Activated CD4-positive, alpha-beta T cell treated with anti-CD3 and anti-CD28 coated beads for 36 hours (primary cell): ENCODE measurements around the gene BHLHE23. TPM values are rescaled to one million over a fixed set of nuclear protein-coding genes. Genes with fewer than 3 reads are reported as not detected.

Source experiments
- ATAC-seq: fragments of 200-7000 bp; cut with Tn5 transposase; one replicate; pipeline ENCODE4 v1.10.0; 2021; ENCODE audit warnings: mild to moderate bottlenecking, moderate library complexity
- CTCF ChIA-PET: fragments of 350-600 bp; sonication (Branson Sonifier 250); formaldehyde crosslinking; loops from one replicate; lab custom pipeline; 2021; ENCODE audit warnings: antibody characterized with exemption; lab: Charles Lee
- POLR2A ChIA-PET: fragments of 350-600 bp; sonication (Branson Sonifier 250); formaldehyde crosslinking; loops from one replicate; lab custom pipeline; 2021; ENCODE audit warnings: antibody characterized with exemption, inconsistent platforms; lab: Charles Lee
- DNase-seq: peaks from one replicate; pipeline ENCODE4 v3.0.0-alpha.2; 2020
- H3K27ac Mint-ChIP-seq: one replicate; pipeline ENCODE4 v1.8.0; 2021; ENCODE audit warnings: mixed read lengths
- H3K27me3 Mint-ChIP-seq: one replicate; pipeline ENCODE4 v1.8.0; 2021; ENCODE audit warnings: mixed read lengths
- H3K36me3 Mint-ChIP-seq: one replicate; pipeline ENCODE4 v1.8.0; 2021; ENCODE audit warnings: low read depth, mixed read lengths
- H3K4me1 Mint-ChIP-seq: one replicate; pipeline ENCODE4 v1.8.0; 2021; ENCODE audit warnings: mixed read lengths
- H3K4me3 Mint-ChIP-seq: one replicate; pipeline ENCODE4 v1.8.0; 2021; ENCODE audit warnings: mild to moderate bottlenecking, moderate library complexity, mixed read lengths
- H3K9me3 Mint-ChIP-seq: one replicate; pipeline ENCODE4 v1.8.0; 2021; ENCODE audit warnings: low read depth, mixed read lengths
- intact Hi-C, 2 experiments: fragments of 100-400 bp; cut with DNase I in 1 of 2; cut with micrococcal nuclease in 1 of 2; formaldehyde crosslinking; loops; one replicate each; pipeline versions ENCODE4 v1.14.2 to v1.15.1; 2022 to 2024; cut with DNase I, micrococcal nuclease
- total RNA-seq, 2 experiments: library from RNA; stranded (reverse); gene quantifications; one replicate each; pipeline ENCODE4 v1.2.3, GENCODE V29; 2021

BHLHE23 gene
- total RNA-seq, 2 experiments from 2014 or later: not detected

DNA sequence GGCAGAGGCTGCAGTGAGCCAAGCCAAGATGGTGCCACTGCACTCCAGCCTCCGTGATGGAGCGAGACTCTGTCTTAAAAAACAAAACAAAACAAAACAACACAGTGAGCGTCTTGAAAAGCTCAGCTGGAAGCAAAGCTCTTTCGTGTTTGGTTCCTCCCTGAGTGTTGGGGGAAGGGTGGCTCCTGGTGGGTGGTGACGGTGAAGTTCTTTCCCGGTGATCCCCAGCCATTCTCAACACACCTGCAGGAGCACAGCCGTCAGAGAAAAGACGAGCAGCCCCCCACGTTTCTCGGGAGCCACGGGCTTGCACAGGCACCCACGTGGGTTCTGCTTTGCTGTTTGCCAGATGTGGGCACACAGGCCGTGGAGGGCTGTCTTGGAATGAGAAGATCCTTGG lies 3.2 kb downstream of the BHLHE23 start:
- POLR2A ChIA-PET: no interaction called here
- Mint-ChIP-seq H3K9me3 (no peaks in the 10 kb centered on the region), H3K27ac (no peak overlapping the region), H3K36me3 (no peaks in the 10 kb centered on the region), H3K4me3 (no peak overlapping the region), H3K4me1 (peaks cover 6% of the 10 kb centered on the region), H3K27me3 (peaks cover 45% of the 10 kb centered on the region)
- intact Hi-C loops: no loop called here
- CTCF ChIA-PET: interaction anchor here (1.9 kb wide), 1 partner anchor 135 kb away, joined by 5 read pairs; no protein-coding TSS in a partner anchor
- no peak for ATAC-seq
- DNase-seq: no peak

DNA sequence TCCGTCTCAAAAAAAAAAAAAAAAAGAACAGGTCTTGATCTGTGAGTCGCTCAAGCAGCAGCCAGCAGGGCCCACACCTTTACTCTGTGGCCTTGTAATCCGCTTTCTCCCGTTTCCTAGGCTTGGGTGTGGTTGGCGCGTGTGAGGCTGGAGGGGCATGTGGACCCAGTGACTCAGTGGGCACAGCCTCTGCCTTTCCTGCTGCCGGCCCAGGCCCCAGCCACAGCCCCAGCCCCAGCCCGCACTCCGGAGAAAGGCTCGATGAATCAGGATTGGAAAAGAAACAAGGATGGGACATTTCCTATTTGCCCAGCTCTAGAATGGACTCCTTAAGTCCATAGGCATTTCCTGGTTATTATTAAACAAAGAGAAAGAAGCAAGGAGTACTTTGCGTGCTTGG lies 4.3 kb downstream of the BHLHE23 start:
- intact Hi-C loops: no loop called here
- no peak for ATAC-seq
- H3K27ac Mint-ChIP-seq: no peak overlapping the region
- H3K27me3 Mint-ChIP-seq: peaks cover 40% of the 10 kb centered on the region
- H3K36me3 Mint-ChIP-seq: no peaks in the 10 kb centered on the region
- no peaks in the 10 kb centered on the region for H3K4me1 Mint-ChIP-seq
- no peak overlapping the region for H3K4me3 Mint-ChIP-seq
- H3K9me3 Mint-ChIP-seq: no peaks in the 10 kb centered on the region
- CTCF ChIA-PET: interaction anchor here (0.7 to 1.9 kb wide), 2 partner anchors 134 to 1135 kb away, joined by 3 to 5 read pairs; no protein-coding TSS in a partner anchor
- DNase-seq: no peak
- POLR2A ChIA-PET: no interaction called here

- Mint-ChIP-seq H3K27me3 (peaks cover 42% of the 10 kb centered on the region), H3K4me3 (no peak overlapping the region), H3K9me3 (no peaks in the 10 kb centered on the region), H3K27ac (no peak overlapping the region), H3K36me3 (no peaks in the 10 kb centered on the region), H3K4me1 (no peaks in the 10 kb centered on the region)
- ChIA-PET CTCF (interaction anchor here (0.6 kb wide), 3 partner anchors 14 to 93 kb away, joined by 3 to 4 read pairs (median 3); no protein-coding TSS in a partner anchor), POLR2A (no interaction called here)
- no peak for DNase-seq
- no peak for ATAC-seq
- intact Hi-C loops: no loop called here
Observed at GRCh38 chr20:63000958-63001357, 5.8 kb downstream of the BHLHE23 start.

GRCh38 chr20:63000036-63000435 lies 6.7 kb downstream of the BHLHE23 start:
- H3K27me3 Mint-ChIP-seq: peaks cover 37% of the 10 kb centered on the region
- H3K9me3 Mint-ChIP-seq: no peaks in the 10 kb centered on the region
- H3K36me3 Mint-ChIP-seq: no peaks in the 10 kb centered on the region
- H3K4me1 Mint-ChIP-seq: no peaks in the 10 kb centered on the region
- CTCF ChIA-PET: interaction anchor here (0.5 to 1.3 kb wide), 2 partner anchors 9 to 221 kb away, joined by 3 to 4 read pairs; no protein-coding TSS in a partner anchor
- intact Hi-C loops: no loop called here
- POLR2A ChIA-PET: no interaction called here
- DNase-seq: no peak
- H3K27ac Mint-ChIP-seq: no peak overlapping the region
- no peak overlapping the region for H3K4me3 Mint-ChIP-seq
- ATAC-seq: no peak

DNA sequence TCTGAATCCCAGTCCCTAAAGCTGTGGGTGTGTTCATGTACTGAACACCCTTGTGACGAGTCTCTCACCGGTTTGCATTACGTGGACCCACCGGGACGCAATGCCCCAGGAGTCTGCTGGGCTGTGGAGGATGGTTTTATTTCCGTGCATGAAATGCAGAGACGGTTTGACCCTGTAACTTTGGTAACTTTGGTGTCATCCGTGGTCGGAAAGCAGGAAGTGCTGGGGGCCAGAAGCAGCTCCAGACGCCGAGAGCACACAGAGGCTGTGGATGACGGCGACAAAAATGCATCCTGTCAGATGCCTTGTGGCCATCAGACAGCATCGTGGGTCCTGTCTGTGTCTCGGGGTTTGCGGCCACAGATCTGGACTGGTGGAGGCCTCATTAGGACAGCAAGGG lies 7.2 kb downstream of the BHLHE23 start:
- POLR2A ChIA-PET: no interaction called here
- CTCF ChIA-PET: interaction anchor here (0.5 to 1.3 kb wide), 3 partner anchors 9 to 343 kb away, joined by 3 to 4 read pairs (median 4); no protein-coding TSS in a partner anchor
- Mint-ChIP-seq H3K9me3 (no peaks in the 10 kb centered on the region), H3K27me3 (peaks cover 36% of the 10 kb centered on the region), H3K27ac (no peak overlapping the region), H3K4me1 (no peaks in the 10 kb centered on the region), H3K4me3 (no peak overlapping the region), H3K36me3 (no peaks in the 10 kb centered on the region)
- ATAC-seq (no peak), DNase-seq (no peak)
- intact Hi-C loops: no loop called here

DNA sequence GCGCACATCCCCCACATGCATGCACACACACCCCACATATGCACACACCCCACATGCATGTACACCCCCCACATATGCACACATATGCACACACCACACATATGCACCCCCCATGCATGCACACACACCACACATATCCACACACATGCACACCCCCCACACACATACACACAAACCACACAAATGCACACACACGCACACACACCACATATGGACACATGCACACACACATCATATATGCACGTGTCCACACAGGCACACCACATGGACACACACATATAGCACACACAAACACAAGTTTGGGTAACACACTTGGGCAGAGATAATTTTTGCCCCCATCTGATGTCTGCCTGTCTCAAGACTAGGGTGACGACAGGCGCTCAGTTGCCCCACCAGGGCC lies 8.3 kb downstream of the BHLHE23 start:
- CTCF ChIA-PET: interaction anchor here (0.7 kb wide), 1 partner anchor 78 kb away, joined by 4 read pairs; no protein-coding TSS in a partner anchor
- no peak overlapping the region for H3K4me3 Mint-ChIP-seq
- no peaks in the 10 kb centered on the region for H3K4me1 Mint-ChIP-seq
- no peaks in the 10 kb centered on the region for H3K36me3 Mint-ChIP-seq
- ATAC-seq (no peak), DNase-seq (no peak)
- intact Hi-C loops: no loop called here
- no peak overlapping the region for H3K27ac Mint-ChIP-seq
- POLR2A ChIA-PET: no interaction called here
- no peaks in the 10 kb centered on the region for H3K9me3 Mint-ChIP-seq
- H3K27me3 Mint-ChIP-seq: peaks cover 27% of the 10 kb centered on the region

GRCh38 chr20:62997417-62998035 lies 9.2 kb downstream of the BHLHE23 start:
- Mint-ChIP-seq H3K27me3 (peaks cover 19% of the 10 kb centered on the region), H3K4me1 (no peaks in the 10 kb centered on the region), H3K36me3 (no peaks in the 10 kb centered on the region), H3K4me3 (no peak overlapping the region), H3K27ac (no peak overlapping the region), H3K9me3 (no peaks in the 10 kb centered on the region)
- no peak for DNase-seq
- intact Hi-C loops: no loop called here
- no peak for ATAC-seq
- ChIA-PET POLR2A (no interaction called here), CTCF (interaction anchor here (0.6 kb wide), 1 partner anchor 103 kb away, joined by 3 read pairs; no protein-coding TSS in a partner anchor)

GRCh38 chr20:62996596-62996982 lies 10.2 kb downstream of the BHLHE23 start:
- DNase-seq (no peak), ATAC-seq (no peak)
- CTCF ChIA-PET: no interaction called here
- Mint-ChIP-seq H3K4me3 (no peak overlapping the region), H3K4me1 (no peaks in the 10 kb centered on the region), H3K36me3 (no peaks in the 10 kb centered on the region), H3K27ac (no peak overlapping the region), H3K9me3 (no peaks in the 10 kb centered on the region), H3K27me3 (peaks cover 18% of the 10 kb centered on the region)
- POLR2A ChIA-PET: no interaction called here
- intact Hi-C loops: no loop called here

GRCh38 chr20:62995898-62996595 lies 10.7 kb downstream of the BHLHE23 start:
- intact Hi-C loops: no loop called here
- ATAC-seq (no peak), DNase-seq (no peak)
- H3K9me3 Mint-ChIP-seq: no peaks in the 10 kb centered on the region
- peaks cover 17% of the 10 kb centered on the region for H3K27me3 Mint-ChIP-seq
- ChIA-PET POLR2A (no interaction called here), CTCF (no interaction called here)
- no peak overlapping the region for H3K27ac Mint-ChIP-seq
- no peak overlapping the region for H3K4me3 Mint-ChIP-seq
- H3K4me1 Mint-ChIP-seq: no peaks in the 10 kb centered on the region
- no peaks in the 10 kb centered on the region for H3K36me3 Mint-ChIP-seq

DNA sequence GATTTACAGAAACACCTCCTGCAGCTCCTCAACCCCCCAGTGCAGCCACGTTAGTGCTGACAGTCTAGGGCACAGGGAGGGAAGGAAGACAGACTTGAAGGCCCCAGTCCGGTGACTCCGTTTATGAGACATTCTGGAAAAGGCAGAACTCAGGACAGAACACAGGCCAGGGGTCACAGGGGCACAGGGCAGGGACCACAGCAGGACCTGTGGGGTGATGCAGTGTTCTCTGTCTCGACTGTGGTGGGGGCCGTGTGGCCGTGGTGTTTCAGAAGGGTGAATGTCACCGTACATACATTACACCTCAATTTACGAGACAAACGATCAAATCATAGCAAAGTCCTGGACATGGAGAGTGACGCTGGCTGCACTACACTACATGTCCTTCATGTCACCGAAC lies 11.3 kb downstream of the BHLHE23 start:
- DNase-seq (no peak), ATAC-seq (no peak)
- CTCF ChIA-PET: no interaction called here
- intact Hi-C loops: no loop called here
- Mint-ChIP-seq H3K4me3 (no peak overlapping the region), H3K36me3 (no peaks in the 10 kb centered on the region), H3K4me1 (no peaks in the 10 kb centered on the region), H3K27ac (no peak overlapping the region), H3K27me3 (peaks cover 11% of the 10 kb centered on the region), H3K9me3 (no peaks in the 10 kb centered on the region)
- POLR2A ChIA-PET: no interaction called here

DNA sequence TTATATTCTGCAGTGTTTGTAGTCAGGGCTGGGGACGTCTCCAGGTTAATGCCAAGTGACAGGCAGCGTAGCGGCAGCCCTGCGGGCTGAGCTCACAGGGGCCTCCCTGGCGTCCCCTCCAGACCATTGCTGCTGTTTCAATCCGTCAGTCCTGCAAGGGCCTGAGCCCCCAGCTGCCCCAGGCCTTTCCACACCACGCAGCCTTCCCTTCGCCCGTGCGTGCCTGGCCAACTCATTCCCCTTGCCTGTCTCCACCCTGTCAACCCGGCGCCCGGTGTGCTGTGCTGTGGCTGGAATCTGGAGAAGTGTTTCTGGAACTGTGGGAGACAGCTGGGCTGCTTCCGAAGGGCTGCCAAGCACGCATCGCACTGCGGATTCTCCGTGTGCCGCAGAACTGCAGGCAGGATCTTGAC lies 11.9 kb downstream of the BHLHE23 start:
- no peaks in the 10 kb centered on the region for H3K36me3 Mint-ChIP-seq
- ChIA-PET CTCF (no interaction called here), POLR2A (no interaction called here)
- no peak overlapping the region for H3K27ac Mint-ChIP-seq
- H3K4me1 Mint-ChIP-seq: no peaks in the 10 kb centered on the region
- intact Hi-C loops: no loop called here
- DNase-seq (no peak), ATAC-seq (no peak)
- H3K9me3 Mint-ChIP-seq: no peaks in the 10 kb centered on the region
- peaks cover 6% of the 10 kb centered on the region for H3K27me3 Mint-ChIP-seq
- no peak overlapping the region for H3K4me3 Mint-ChIP-seq
